Calu3 (cell line): ENCODE measurements around the gene MFAP3. TPM values are rescaled to one million over a fixed set of nuclear protein-coding genes. Genes with fewer than 3 reads are reported as not detected.

ENCODE experiments used
- BruUV-seq: library from RNA; stranded (reverse); fragments of 400-500 nt; replicated peaks from 2 replicates; lab custom pipeline; 2021; lab: Mats Ljungman, UMichigan
- CTCF ChIA-PET: fragments of 300-600 bp; sonication (Branson Sonifier 250); formaldehyde crosslinking; loops from one replicate; lab custom pipeline; 2022; ENCODE audit warnings: antibody characterized with exemption; lab: Charles Lee
- DNase-seq: peaks from one replicate; pipeline ENCODE4 v3.0.0; 2022
- H3K27ac Mint-ChIP-seq: one replicate; pipeline ENCODE4 v1.8.0; 2022; ENCODE audit warnings: mixed read lengths; ENCODE audit not compliant: unreplicated experiment
- H3K27me3 Mint-ChIP-seq: one replicate; pipeline ENCODE4 v1.8.0; 2022; ENCODE audit warnings: mixed read lengths; ENCODE audit not compliant: unreplicated experiment
- H3K36me3 Mint-ChIP-seq: one replicate; pipeline ENCODE4 v1.8.0; 2022; ENCODE audit warnings: mild to moderate bottlenecking, moderate library complexity, mixed read lengths; ENCODE audit not compliant: insufficient read depth, unreplicated experiment
- H3K4me1 Mint-ChIP-seq: one replicate; pipeline ENCODE4 v1.8.0; 2022; ENCODE audit warnings: mild to moderate bottlenecking, low read depth, mixed read lengths; ENCODE audit not compliant: unreplicated experiment
- H3K4me3 Mint-ChIP-seq: one replicate; pipeline ENCODE4 v1.8.0; 2022; ENCODE audit warnings: mild to moderate bottlenecking, low read depth, moderate library complexity, mixed read lengths; ENCODE audit not compliant: unreplicated experiment
- H3K9me3 Mint-ChIP-seq: one replicate; pipeline ENCODE4 v1.8.0; 2022; ENCODE audit warnings: low read depth, mixed read lengths; ENCODE audit not compliant: unreplicated experiment
- intact Hi-C: fragments of 100-400 bp; cut with micrococcal nuclease; formaldehyde crosslinking; loops from one replicate; pipeline ENCODE4 v1.10.0; 2022; ENCODE audit not compliant: unreplicated experiment
- total RNA-seq: library from RNA; stranded (reverse); gene quantifications from 2 replicates; pipeline ENCODE4 v1.2.3, GENCODE V29; 2022
- TF ChIP-seq, protein P1 (sequence below): fragments of 200-600 bp; IDR thresholded peaks from one replicate; pipeline ENCODE4 v1.8.0; 2022; ENCODE audit warnings: antibody characterized with exemption; ENCODE audit not compliant: unreplicated experiment

Gene MFAP3
- total RNA-seq, 1 experiment from 2014 or later: 39.3 TPM

DNA sequence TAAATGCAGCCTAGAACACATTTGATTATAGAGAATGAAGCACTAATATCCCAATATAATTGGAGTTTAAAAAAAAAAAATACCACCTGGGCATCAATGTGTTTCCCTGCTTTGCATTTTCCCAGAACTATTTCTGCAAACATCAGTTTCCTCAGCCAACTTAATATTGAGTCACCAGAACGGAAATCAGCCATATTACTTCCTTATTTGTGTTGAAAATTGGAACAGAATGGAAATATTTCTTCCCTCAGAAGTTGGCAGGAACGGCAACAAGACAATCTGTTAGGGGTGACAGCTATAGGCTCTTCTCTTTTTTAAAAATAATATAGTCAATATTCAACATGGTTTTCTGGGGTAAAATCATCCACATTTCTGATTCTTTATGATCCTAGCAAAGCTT lies 4.0 kb downstream of the MFAP3 start:
- no peak for DNase-seq
- H3K9me3 Mint-ChIP-seq: no peaks in the 10 kb centered on the region
- no peak overlapping the region for H3K4me3 Mint-ChIP-seq
- CTCF ChIA-PET: interaction anchor here (0.6 kb wide), 1 partner anchor 448 kb away, joined by 4 read pairs; no protein-coding TSS in a partner anchor
- TF ChIP-seq, protein P1, sequence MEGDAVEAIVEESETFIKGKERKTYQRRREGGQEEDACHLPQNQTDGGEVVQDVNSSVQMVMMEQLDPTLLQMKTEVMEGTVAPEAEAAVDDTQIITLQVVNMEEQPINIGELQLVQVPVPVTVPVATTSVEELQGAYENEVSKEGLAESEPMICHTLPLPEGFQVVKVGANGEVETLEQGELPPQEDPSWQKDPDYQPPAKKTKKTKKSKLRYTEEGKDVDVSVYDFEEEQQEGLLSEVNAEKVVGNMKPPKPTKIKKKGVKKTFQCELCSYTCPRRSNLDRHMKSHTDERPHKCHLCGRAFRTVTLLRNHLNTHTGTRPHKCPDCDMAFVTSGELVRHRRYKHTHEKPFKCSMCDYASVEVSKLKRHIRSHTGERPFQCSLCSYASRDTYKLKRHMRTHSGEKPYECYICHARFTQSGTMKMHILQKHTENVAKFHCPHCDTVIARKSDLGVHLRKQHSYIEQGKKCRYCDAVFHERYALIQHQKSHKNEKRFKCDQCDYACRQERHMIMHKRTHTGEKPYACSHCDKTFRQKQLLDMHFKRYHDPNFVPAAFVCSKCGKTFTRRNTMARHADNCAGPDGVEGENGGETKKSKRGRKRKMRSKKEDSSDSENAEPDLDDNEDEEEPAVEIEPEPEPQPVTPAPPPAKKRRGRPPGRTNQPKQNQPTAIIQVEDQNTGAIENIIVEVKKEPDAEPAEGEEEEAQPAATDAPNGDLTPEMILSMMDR: no peak
- H3K27me3 Mint-ChIP-seq: no peaks in the 10 kb centered on the region
- H3K27ac Mint-ChIP-seq: no peak overlapping the region
- peaks cover 23% of the 10 kb centered on the region for H3K4me1 Mint-ChIP-seq
- intact Hi-C loops: no loop called here
- peaks cover 16% of the 10 kb centered on the region for H3K36me3 Mint-ChIP-seq
- BruUV-seq: no TSS peak

DNA sequence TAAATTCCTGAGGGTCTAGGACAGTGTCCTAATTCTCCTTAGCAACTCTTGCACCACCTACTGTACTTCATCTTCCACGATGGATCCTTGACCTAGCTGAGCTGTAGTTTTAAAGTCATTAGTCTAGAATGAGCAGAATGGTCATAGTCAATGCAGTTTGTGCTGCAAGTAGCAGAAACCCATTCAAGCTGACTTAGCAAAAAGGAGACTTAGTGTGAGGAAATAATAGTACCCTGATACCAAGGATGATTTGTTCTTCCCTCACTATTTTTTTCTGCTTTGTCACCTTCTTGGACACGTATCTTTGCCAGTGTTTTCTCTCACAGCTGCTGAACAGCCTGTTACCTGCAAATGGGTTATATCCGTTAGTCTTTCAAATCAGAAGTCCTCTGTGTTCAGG lies 5.3 kb downstream of the MFAP3 start:
- intact Hi-C loops: no loop called here
- Mint-ChIP-seq H3K4me1 (peaks cover 19% of the 10 kb centered on the region), H3K27ac (no peak overlapping the region), H3K27me3 (no peaks in the 10 kb centered on the region), H3K9me3 (no peaks in the 10 kb centered on the region), H3K36me3 (peaks cover 4% of the 10 kb centered on the region), H3K4me3 (no peak overlapping the region)
- TF ChIP-seq, protein P1: no peak
- CTCF ChIA-PET: interaction anchor here (0.6 kb wide), 1 partner anchor 612 kb away, joined by 3 read pairs; no protein-coding TSS in a partner anchor
- BruUV-seq: no TSS peak
- DNase-seq: no peak

DNA sequence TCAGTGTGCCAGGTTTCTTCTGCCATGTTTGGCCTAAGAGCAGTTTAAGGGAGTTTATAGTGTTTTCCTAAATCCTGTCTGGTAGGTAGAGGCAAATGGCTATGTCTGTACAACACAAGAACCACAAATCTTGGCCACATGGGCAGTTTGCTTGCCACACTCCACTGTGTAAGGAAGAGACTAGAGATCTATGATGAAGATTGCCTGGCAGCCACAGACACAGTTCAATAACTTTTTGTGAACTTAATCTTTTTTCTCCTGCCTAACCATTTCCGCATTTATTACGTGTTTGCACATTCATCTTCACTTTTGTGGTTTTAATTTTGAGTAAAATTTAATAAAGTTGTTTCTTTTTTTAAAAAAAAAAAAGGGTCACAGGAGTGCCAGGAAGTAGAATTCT lies 5.8 kb downstream of the MFAP3 start:
- CTCF ChIA-PET: interaction anchor here (0.6 kb wide), 1 partner anchor 611 kb away, joined by 3 read pairs; no protein-coding TSS in a partner anchor
- no TSS peak for BruUV-seq
- H3K9me3 Mint-ChIP-seq: no peaks in the 10 kb centered on the region
- intact Hi-C loops: no loop called here
- TF ChIP-seq, protein P1: no peak
- H3K36me3 Mint-ChIP-seq: no peaks in the 10 kb centered on the region
- H3K27me3 Mint-ChIP-seq: no peaks in the 10 kb centered on the region
- no peak overlapping the region for H3K4me3 Mint-ChIP-seq
- H3K27ac Mint-ChIP-seq: no peak overlapping the region
- H3K4me1 Mint-ChIP-seq: peaks cover 14% of the 10 kb centered on the region
- DNase-seq: no peak

DNA sequence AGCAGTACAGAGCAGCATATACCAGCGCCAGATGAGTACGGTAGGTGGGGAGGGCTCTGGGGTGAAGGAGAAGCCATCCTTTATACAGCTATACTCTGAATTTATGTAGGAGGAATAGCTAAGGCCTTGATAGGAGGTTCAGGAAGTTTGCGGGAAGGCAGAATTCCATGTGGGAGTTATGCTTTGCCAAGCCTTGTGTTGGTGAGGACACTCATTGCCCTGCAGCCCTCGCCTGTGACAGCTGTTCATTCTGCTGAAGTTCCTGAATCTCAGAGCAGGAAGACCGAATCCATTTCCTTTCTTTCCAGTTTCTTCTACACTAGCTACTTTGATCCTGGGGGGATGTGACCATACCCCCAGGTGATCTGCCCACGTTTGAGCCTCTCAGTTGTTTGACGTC lies 7.7 kb downstream of the MFAP3 start:
- intact Hi-C loops: no loop called here
- Mint-ChIP-seq H3K4me1 (peaks cover 5% of the 10 kb centered on the region), H3K4me3 (no peak overlapping the region), H3K36me3 (no peaks in the 10 kb centered on the region), H3K27ac (no peak overlapping the region), H3K27me3 (no peaks in the 10 kb centered on the region), H3K9me3 (no peaks in the 10 kb centered on the region)
- TF ChIP-seq, protein P1: no peak
- no TSS peak for BruUV-seq
- DNase-seq: no peak
- CTCF ChIA-PET: no interaction called here
